H1 (cell line): Measurements from ENCODE around the gene SLITRK4. TPM values are rescaled to one million over a fixed set of nuclear protein-coding genes. Genes with fewer than 3 reads are reported as not detected.
A peak's percentile ranks its signal among the peaks of the same experiment; 100 is the strongest.

Experiments used
- CTCF ChIA-PET: fragments of 300-600 bp; sonication (Branson Sonifier 250); formaldehyde crosslinking; loops from one replicate; lab custom pipeline; 2021; ENCODE audit not compliant: partially characterized antibody; lab: Charles Lee
- POLR2A ChIA-PET: fragments of 300-600 bp; sonication (Branson Sonifier 250); formaldehyde crosslinking; loops from one replicate; lab custom pipeline; 2021; ENCODE audit warnings: inconsistent platforms; ENCODE audit not compliant: partially characterized antibody; lab: Charles Lee
- DNase-seq, 2 experiments: peaks; one replicate each; pipeline versions ENCODE4 v3.0.0 to v3.0.0-alpha.2; 2010 to 2022; ENCODE audit warnings: low spot score in 2 of 2, low read depth in 1 of 2, mixed read lengths in 1 of 2
- FAIRE-seq: peaks from 2 replicates; lab custom pipeline; 2011; peaks lifted over from hg19 to GRCh38; lab: Jason Lieb, UNC
- H2AFZ ChIP-seq: 2 replicates; pipeline ENCODE4 v1.8.1; 2012; ENCODE audit warnings: low read length, inconsistent platforms
- H2AK5ac ChIP-seq: 2 replicates; pipeline ENCODE4 v1.6.1; 2013; ENCODE audit warnings: low read depth, low read length
- H2BK120ac ChIP-seq: replicated peaks from 2 replicates; pipeline ENCODE3; 2013; ENCODE audit warnings: low read depth, low read length, inconsistent platforms
- H2BK12ac ChIP-seq: 2 replicates; pipeline ENCODE4 v1.6.1; 2013; ENCODE audit warnings: low read depth, low read length
- H2BK15ac ChIP-seq: 2 replicates; pipeline ENCODE4 v1.6.1; 2013; ENCODE audit warnings: low read length
- H2BK20ac ChIP-seq: 2 replicates; pipeline ENCODE4 v1.6.1; 2013; ENCODE audit warnings: low read length
- H2BK5ac ChIP-seq: 2 replicates; pipeline ENCODE4 v1.6.1; 2013; ENCODE audit warnings: low read depth, low read length
- H3K14ac ChIP-seq: 2 replicates; pipeline ENCODE4 v1.6.1; 2013; ENCODE audit warnings: inconsistent platforms; ENCODE audit not compliant: insufficient read length
- H3K18ac ChIP-seq: 2 replicates; pipeline ENCODE4 v1.6.1; 2013; ENCODE audit warnings: low read length; ENCODE audit errors: extremely low read depth
- H3K23ac ChIP-seq: 2 replicates; pipeline ENCODE4 v1.6.1; 2013; ENCODE audit warnings: inconsistent platforms; ENCODE audit not compliant: insufficient read length
- H3K23me2 ChIP-seq: 2 replicates; pipeline ENCODE4 v1.6.1; 2013; ENCODE audit warnings: low read depth, low read length
- H3K27ac ChIP-seq: 2 replicates; pipeline ENCODE4 v1.6.1; 2011; ENCODE audit warnings: low read depth, low read length, inconsistent platforms
- H3K27me3 ChIP-seq, 4 experiments: replicated peaks in 1 of 4; 1 replicate in 1 of 4; 2 replicates in 3 of 4; pipeline versions ENCODE4 v1.6.1 to v1.8.1; 2011 to 2013; ENCODE audit warnings: low read length in 3 of 4, mild to moderate bottlenecking in 3 of 4, inconsistent platforms in 2 of 4, mixed read lengths in 2 of 4, moderate library complexity in 1 of 4; ENCODE audit not compliant: control insufficient read depth in 3 of 4, insufficient read depth in 3 of 4; ENCODE audit errors: extremely low read depth in 1 of 4
- H3K36me3 ChIP-seq, 4 experiments: 2 replicates each; pipeline versions ENCODE4 v1.6.1 to v1.8.1; 2011 to 2013; ENCODE audit warnings: mild to moderate bottlenecking in 4 of 4, low read length in 3 of 4, moderate library complexity in 2 of 4, control low read depth in 1 of 4, inconsistent platforms in 1 of 4; ENCODE audit not compliant: insufficient read depth in 4 of 4, control insufficient read depth in 2 of 4
- H3K4ac ChIP-seq: replicated peaks from 2 replicates; pipeline ENCODE3; 2013; ENCODE audit warnings: low read length, low read depth, mixed read lengths, inconsistent platforms; ENCODE audit not compliant: insufficient read length
- H3K4me1 ChIP-seq, 4 experiments: replicated peaks in 1 of 4; 1 replicate in 1 of 4; 2 replicates in 3 of 4; pipeline versions ENCODE4 v1.6.1 to v1.8.1; 2011 to 2013; ENCODE audit warnings: low read length in 3 of 4, inconsistent platforms in 2 of 4, mixed read lengths in 1 of 4; ENCODE audit not compliant: insufficient read depth in 4 of 4, control insufficient read depth in 3 of 4
- H3K4me2 ChIP-seq, 2 experiments: 2 replicates each; pipeline versions ENCODE4 v1.6.1 to v1.8.1; 2011 to 2013; ENCODE audit warnings: low read depth in 2 of 2, low read length in 2 of 2, control low read depth in 1 of 2, inconsistent platforms in 1 of 2, mild to moderate bottlenecking in 1 of 2; ENCODE audit not compliant: insufficient read depth in 1 of 2
- H3K4me3 ChIP-seq, 4 experiments: fragments of 200-600, 300-600 bp in 1 of 4; sonication (generic), shearing (Covaris generic), sonication (Bioruptor Twin) in 1 of 4; 2 replicates each; pipeline versions ENCODE4 v1.5.1 to v1.8.1; 2011 to 2016; ENCODE audit warnings: low read length in 4 of 4, low read depth in 3 of 4, control low read depth in 2 of 4, inconsistent platforms in 2 of 4, mild to moderate bottlenecking in 2 of 4, mixed read lengths in 1 of 4, moderate library complexity in 1 of 4; ENCODE audit not compliant: insufficient read depth in 2 of 4; ENCODE audit errors: extremely low read depth in 1 of 4
- H3K56ac ChIP-seq: replicated peaks from 2 replicates; pipeline ENCODE3; 2013; ENCODE audit warnings: low read depth, mild to moderate bottlenecking, mixed read lengths, low read length, inconsistent platforms; ENCODE audit not compliant: insufficient read length
- H3K79me1 ChIP-seq: 2 replicates; pipeline ENCODE4 v1.6.1; 2013; ENCODE audit warnings: low read depth, low read length, control low read depth
- H3K79me2 ChIP-seq, 2 experiments: 2 replicates each; pipeline versions ENCODE4 v1.6.1 to v1.8.1; 2012 to 2013; ENCODE audit warnings: low read length in 2 of 2, mild to moderate bottlenecking in 2 of 2, inconsistent platforms in 1 of 2; ENCODE audit not compliant: insufficient read depth in 2 of 2, control insufficient read depth in 1 of 2
- H3K9ac ChIP-seq, 4 experiments: replicated peaks in 1 of 4; 1 replicate in 1 of 4; 2 replicates in 3 of 4; pipeline versions ENCODE4 v1.6.1 to v1.8.1; 2011 to 2013; ENCODE audit warnings: low read depth in 3 of 4, low read length in 3 of 4, control low read depth in 2 of 4, mild to moderate bottlenecking in 2 of 4, moderate library complexity in 2 of 4, inconsistent platforms in 1 of 4; ENCODE audit errors: extremely low read depth in 1 of 4
- H3K9me3 ChIP-seq, 2 experiments: 2 replicates each; pipeline versions ENCODE4 v1.6.1 to v1.8.1; 2012 to 2013; ENCODE audit warnings: mild to moderate bottlenecking in 2 of 2, moderate library complexity in 2 of 2, control low read depth in 1 of 2, inconsistent platforms in 1 of 2, low read depth in 1 of 2, low read length in 1 of 2, mixed read lengths in 1 of 2; ENCODE audit not compliant: insufficient read depth in 2 of 2
- H4K20me1 ChIP-seq, 2 experiments: replicated peaks in 1 of 2; 2 replicates each; pipeline versions ENCODE3 to v1.8.1; 2011 to 2013; ENCODE audit warnings: inconsistent platforms in 2 of 2, low read length in 2 of 2, mild to moderate bottlenecking in 1 of 2; ENCODE audit not compliant: insufficient read depth in 2 of 2, control insufficient read depth in 1 of 2
- H4K5ac ChIP-seq: 2 replicates; pipeline ENCODE4 v1.6.1; 2013; ENCODE audit warnings: low read length, low read depth, mixed read lengths, inconsistent platforms; ENCODE audit not compliant: insufficient read length
- H4K8ac ChIP-seq: 2 replicates; pipeline ENCODE4 v1.8.0; 2013; ENCODE audit warnings: mild to moderate bottlenecking, moderate library complexity, low read length, inconsistent platforms; ENCODE audit not compliant: insufficient read depth; ENCODE audit errors: extremely low read depth
- H4K91ac ChIP-seq: replicated peaks from 2 replicates; pipeline ENCODE3; 2013; ENCODE audit warnings: low read length, mixed read lengths, inconsistent platforms; ENCODE audit not compliant: insufficient read length
- ASH2L ChIP-seq: fragments of 200-600, 300-600 bp; sonication (generic); IDR thresholded peaks from one replicate; pipeline ENCODE4 v1.7.1; 2017; ENCODE audit warnings: low read length
- ATF2 ChIP-seq: IDR thresholded peaks from 2 replicates; pipeline ENCODE4 v1.6.1; 2012; ENCODE audit warnings: low read length, inconsistent platforms
- CBX8 ChIP-seq: fragments of 300-800, 300-1000 bp; sonication (generic); IDR thresholded peaks from 2 replicates; pipeline ENCODE4 v1.7.1; 2016; ENCODE audit warnings: low read depth, low read length, borderline replicate concordance
- CEBPB ChIP-seq: IDR thresholded peaks from 2 replicates; pipeline ENCODE4 v1.6.1; 2012; ENCODE audit warnings: low read depth, low read length
- E2F6 ChIP-seq: IDR thresholded peaks from 2 replicates; pipeline ENCODE4 v1.6.1; 2012; ENCODE audit warnings: inconsistent platforms
- PHF8 ChIP-seq: fragments of 200-600 bp; sonication (generic); conservative IDR thresholded peaks from 2 replicates; pipeline ENCODE4 v1.7.1; 2012; ENCODE audit warnings: low read depth, mild to moderate bottlenecking, inconsistent platforms, low read length, moderate library complexity
- RFX5 ChIP-seq: IDR thresholded peaks from 2 replicates; pipeline ENCODE4 v1.6.1; 2011; ENCODE audit warnings: low read depth, low read length, improper control_type of control experiment, borderline replicate concordance
- SIRT6 ChIP-seq: IDR thresholded peaks from one replicate; pipeline ENCODE4 v1.7.1; 2012; ENCODE audit warnings: low read length, inconsistent platforms
- TAF1 ChIP-seq: IDR thresholded peaks from 2 replicates; pipeline ENCODE4 v1.6.1; 2011; ENCODE audit warnings: mild to moderate bottlenecking, low read depth, low read length
- TAF7 ChIP-seq: optimal IDR thresholded peaks from 2 replicates; pipeline ENCODE3; 2011; ENCODE audit warnings: low read depth, mild to moderate bottlenecking, inconsistent platforms, low read length, moderate library complexity, borderline replicate concordance
- TCF12 ChIP-seq: IDR thresholded peaks from 2 replicates; pipeline ENCODE4 v1.6.1; 2011; ENCODE audit warnings: low read depth, mild to moderate bottlenecking, low read length
- TEAD4 ChIP-seq: IDR thresholded peaks from 2 replicates; pipeline ENCODE4 v1.6.1; 2012; ENCODE audit warnings: low read depth, low read length, inconsistent platforms, mixed read lengths
- WGBS, 2 experiments: shearing (Covaris generic) in 1 of 2; methylation state at CpG; one replicate each; pipeline versions ENCODE4 v1.1.6 to v1.1.7; 2013 to 2015; ENCODE audit warnings: low lambda C conversion rate in 2 of 2, mixed read lengths in 2 of 2, inconsistent platforms in 1 of 2, low coverage in 1 of 2, missing lambda C conversion rate in 1 of 2; ENCODE audit not compliant: insufficient replicate concordance in 2 of 2, insufficient coverage in 1 of 2, insufficient read length in 1 of 2; ENCODE audit errors: extremely low coverage in 1 of 2, missing lambda C conversion rate in 1 of 2; 5-methylcytosine and 5-hydroxymethylcytosine counted together
- polyA plus RNA-seq, 7 experiments: library from polyadenylated mRNA; depleted of rRNA in 3 of 7; stranded (reverse) in 5 of 7; unstranded in 2 of 7; fragments of >200 nt in 5 of 7; fragments of 200-250 nt in 2 of 7; gene quantifications; 1 replicate in 5 of 7; 2 replicates in 1 of 7; 4 replicates in 1 of 7; pipeline versions ENCODE4 v1.2.1 to v1.2.3, GENCODE V29; 2011 to 2013; ENCODE audit warnings: missing spikeins in 2 of 7, mixed read lengths in 2 of 7
- total RNA-seq: library from RNA; stranded (reverse); fragmentation: NEBNext Ultra II Directional; extraction: Animal tissue kit (Norgen Biotek cat#: 25700); gene quantifications from 2 replicates; pipeline ENCODE4 v1.2.1, GENCODE V29; 2021

The SLITRK4 gene
- total and polyA plus RNA-seq, 2 of the 8 experiments (the other 6 are each of a cell fraction or from before 2014, with no cell fraction given) = 3.1 to 8.2 TPM

- H2BK15ac ChIP-seq = no peak overlapping the region
- TF ChIP-seq SIRT6 (no peak), PHF8 (no peak), TCF12 (no peak), TAF1 (no peak), TAF7 (no peak), ATF2 (no peak), RFX5 (no peak), ASH2L (no peak), TEAD4 (no peak), CBX8 (no peak), E2F6 (no peak), CEBPB (no peak)
These were observed 930 bp upstream of the SLITRK4 start for GRCh38 chrX:143636831-143637230.

More at GRCh38 chrX:143636831-143637230, 930 bp upstream of the SLITRK4 start:
- H2BK120ac ChIP-seq = no peak overlapping the region
- peaks cover 7% of the 10 kb centered on the region; the same call in 1 of the 2 replicates for H3K23me2 ChIP-seq
- CTCF ChIA-PET = interaction anchor here (0.8 kb wide), 1 partner anchor 20 kb away, joined by 3 read pairs; no protein-coding TSS in a partner anchor
- no peak overlapping the region for H4K8ac ChIP-seq
- H2BK20ac ChIP-seq = no peak overlapping the region
- H3K79me2 ChIP-seq = 0 out of 4 replicates have a peak, but pooled peaks cover 0 to 8% of the 10 kb centered on the region in 2 experiments
- no peak overlapping the region for H4K91ac ChIP-seq
- no peak overlapping the region for H3K27ac ChIP-seq
- H3K9me3 ChIP-seq = no peaks in the 10 kb centered on the region
- peaks cover 0 to 6% (median 0%) of the 10 kb centered on the region in 4 experiments; a peak in 1 of 7 replicates for H3K4me1 ChIP-seq
- H3K4ac ChIP-seq = no peak overlapping the region
- H2BK5ac ChIP-seq = no peak overlapping the region
- H2AFZ ChIP-seq = peak overlapping the region; percentile 85
- H4K20me1 ChIP-seq = no peaks in the 10 kb centered on the region
- peak overlapping the region in 1 of 4 experiments; percentile 54; a peak in 2 of 8 replicates for H3K4me3 ChIP-seq
- 24% methylated on average over 2 of the region's 2 CpGs; no CpG with 5 or more reads in 1 of the 2 experiments for WGBS, 2 experiments
- no peak overlapping the region for H2AK5ac ChIP-seq
- H2BK12ac ChIP-seq = no peak overlapping the region
- FAIRE-seq = no peak
- peaks cover 0 to 5% (median 0%) of the 10 kb centered on the region in 4 experiments; a peak in 2 of 7 replicates for H3K27me3 ChIP-seq
- H3K79me1 ChIP-seq = no peaks in the 10 kb centered on the region
- no peak overlapping the region for H3K9ac ChIP-seq
- H3K56ac ChIP-seq = no peak overlapping the region
- no peak overlapping the region for H3K14ac ChIP-seq
- no peak overlapping the region for H3K18ac ChIP-seq
- POLR2A ChIA-PET = interaction anchor here (1.6 kb wide), 1 partner anchor 12 kb away, joined by 5 read pairs; no protein-coding TSS in a partner anchor
- H4K5ac ChIP-seq = no peak overlapping the region
- H3K36me3 ChIP-seq = no peaks in the 10 kb centered on the region
- peak overlapping the region; percentile 71 to 94; a peak in 2 of 4 replicates for H3K4me2 ChIP-seq
- H3K23ac ChIP-seq = no peak overlapping the region
- no peak for DNase-seq
